Measurements from ENCODE around the gene KLHL30. TPM values are rescaled to one million over a fixed set of nuclear protein-coding genes. Genes with fewer than 3 reads are reported as not detected.

Gene KLHL30
- total RNA-seq, 1 donor from 2014 or later, result 0.71 TPM

DNA sequence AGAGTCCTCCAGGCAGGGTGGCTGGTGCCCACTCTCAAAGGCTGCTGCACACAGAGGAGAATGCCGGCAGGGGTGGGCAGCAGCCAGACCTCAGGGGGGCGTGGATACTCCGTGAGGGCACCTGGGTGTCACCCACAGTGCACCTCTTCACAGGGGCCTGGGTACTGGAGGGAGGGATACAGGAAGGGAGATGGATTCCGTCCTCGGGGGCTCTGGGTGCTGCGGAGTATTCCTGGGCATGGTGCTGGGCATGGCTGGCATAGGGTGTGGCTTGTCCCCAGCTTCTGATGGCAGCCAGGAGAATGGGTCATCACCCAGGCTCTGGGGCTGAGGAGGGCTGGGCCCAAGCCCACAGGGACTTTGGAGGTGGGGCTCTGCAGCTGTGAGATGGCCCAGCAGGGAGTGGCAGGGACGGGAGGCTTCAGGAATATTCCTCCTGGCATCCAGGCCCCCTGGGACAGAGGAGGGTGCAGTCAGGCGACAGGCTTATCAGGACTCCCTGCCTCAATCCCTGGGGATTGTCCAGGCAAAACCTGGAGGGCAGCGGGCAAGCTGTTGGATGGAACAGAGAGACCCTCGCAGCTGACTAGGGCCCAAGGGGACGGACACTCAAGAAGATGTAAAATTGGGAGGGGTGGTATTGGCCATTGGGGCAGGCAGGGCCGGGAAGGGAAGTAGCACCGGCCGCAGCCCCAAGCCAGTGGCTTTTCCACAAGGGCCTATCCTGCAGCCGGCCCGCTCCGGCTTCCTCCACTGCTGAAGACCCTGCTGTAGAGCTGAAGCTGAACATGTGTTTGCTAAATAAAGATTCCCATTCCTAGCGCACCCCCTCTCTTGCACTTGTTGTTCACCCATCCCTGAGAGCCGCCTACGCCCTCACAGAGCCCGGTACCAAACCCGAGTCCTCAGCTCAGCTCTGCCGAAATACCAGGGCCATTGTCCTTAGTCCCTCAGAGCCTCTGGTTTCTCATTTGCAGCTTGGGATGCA lies 5.7 kb upstream of the KLHL30 start:
- Histone ChIP-seq H3K9me3 (no peaks in the 10 kb centered on the region), H3K27me3 (ENCODE audit: low read depth) (no peaks in the 10 kb centered on the region), H3K4me1 (no peaks in the 10 kb centered on the region), H3K36me3 (no peaks in the 10 kb centered on the region), H3K27ac (no peak overlapping the region), H3K4me3 (no peak overlapping the region)
- peak; percentile 37 for DNase-seq
- intact Hi-C loops (cut with DNase I), result no loop called here
- TF ChIP-seq, protein P1, sequence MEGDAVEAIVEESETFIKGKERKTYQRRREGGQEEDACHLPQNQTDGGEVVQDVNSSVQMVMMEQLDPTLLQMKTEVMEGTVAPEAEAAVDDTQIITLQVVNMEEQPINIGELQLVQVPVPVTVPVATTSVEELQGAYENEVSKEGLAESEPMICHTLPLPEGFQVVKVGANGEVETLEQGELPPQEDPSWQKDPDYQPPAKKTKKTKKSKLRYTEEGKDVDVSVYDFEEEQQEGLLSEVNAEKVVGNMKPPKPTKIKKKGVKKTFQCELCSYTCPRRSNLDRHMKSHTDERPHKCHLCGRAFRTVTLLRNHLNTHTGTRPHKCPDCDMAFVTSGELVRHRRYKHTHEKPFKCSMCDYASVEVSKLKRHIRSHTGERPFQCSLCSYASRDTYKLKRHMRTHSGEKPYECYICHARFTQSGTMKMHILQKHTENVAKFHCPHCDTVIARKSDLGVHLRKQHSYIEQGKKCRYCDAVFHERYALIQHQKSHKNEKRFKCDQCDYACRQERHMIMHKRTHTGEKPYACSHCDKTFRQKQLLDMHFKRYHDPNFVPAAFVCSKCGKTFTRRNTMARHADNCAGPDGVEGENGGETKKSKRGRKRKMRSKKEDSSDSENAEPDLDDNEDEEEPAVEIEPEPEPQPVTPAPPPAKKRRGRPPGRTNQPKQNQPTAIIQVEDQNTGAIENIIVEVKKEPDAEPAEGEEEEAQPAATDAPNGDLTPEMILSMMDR (IDR thresholded peaks at IDR 0.05), result no peak
- ATAC-seq, result no peak

DNA sequence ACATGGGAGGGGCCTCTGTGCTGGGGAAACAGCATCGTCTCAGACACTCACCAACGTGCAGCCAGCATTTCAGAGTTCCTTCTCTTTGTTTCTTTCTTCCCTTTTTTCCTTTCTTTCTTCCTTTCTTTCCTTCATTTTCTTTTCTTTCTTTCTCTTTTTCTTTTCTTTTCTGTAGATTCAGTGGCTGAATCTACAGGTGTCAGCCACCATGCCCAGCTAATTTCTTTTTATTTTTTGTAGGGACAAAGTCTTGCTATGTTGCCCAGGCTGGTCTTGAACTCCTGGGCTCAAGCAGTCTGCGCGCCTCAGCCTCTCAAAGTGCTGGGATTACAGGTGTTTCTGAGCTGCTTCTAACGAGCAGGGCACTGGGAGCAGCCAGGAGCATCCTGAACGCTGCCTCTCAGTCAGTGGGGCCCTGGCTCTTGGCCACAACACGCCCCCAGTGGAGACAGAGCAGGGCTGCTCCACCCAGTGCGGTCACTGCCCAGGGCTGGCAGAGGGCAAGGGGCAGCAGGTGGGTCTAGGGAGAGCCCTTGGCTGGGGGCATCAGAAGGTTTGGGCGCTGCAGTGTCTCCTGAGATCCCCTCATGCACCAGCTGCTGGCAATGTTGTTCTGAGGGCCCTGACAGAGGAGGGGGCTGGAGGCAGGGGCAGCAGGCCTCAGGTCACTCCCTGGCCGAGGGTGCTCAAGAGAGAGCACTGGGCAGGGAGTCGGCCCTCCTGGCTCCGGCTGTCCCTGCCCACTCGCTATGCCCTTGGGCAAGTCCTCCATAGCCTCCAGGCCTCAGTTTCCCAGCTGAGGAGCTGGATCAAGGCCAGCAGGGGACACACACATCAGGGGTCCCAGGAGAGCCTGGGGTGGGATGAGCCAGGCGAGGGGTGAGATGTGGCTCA lies 4.7 kb upstream of the KLHL30 start:
- H3K27ac ChIP-seq, result no peak overlapping the region

DNA sequence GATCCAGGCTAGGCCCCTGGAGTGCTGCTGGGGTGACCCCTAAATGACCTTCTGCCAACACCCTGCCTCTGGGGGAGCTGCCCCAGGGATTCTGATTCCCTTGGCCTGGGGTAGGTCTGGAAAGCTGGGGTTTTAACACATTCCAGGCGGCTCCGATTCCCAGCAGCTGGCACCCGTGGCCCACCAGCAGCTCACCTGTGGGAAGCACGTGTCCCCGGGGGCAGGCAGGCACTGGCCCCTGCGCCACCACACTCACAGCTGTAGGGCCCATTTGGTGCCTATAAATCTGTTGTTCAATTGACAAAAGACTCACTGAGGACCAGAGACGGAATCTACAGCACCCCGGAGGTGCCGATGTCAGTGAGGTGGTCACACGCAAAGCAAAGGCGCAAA lies 4.1 kb upstream of the KLHL30 start:
- no peak overlapping the region for H3K4me3 ChIP-seq
- H3K4me1 ChIP-seq, result peaks cover 6% of the 10 kb centered on the region
- H3K9me3 ChIP-seq, result no peaks in the 10 kb centered on the region
- intact Hi-C loops (cut with DNase I), result no loop called here
- TF ChIP-seq, protein P1 (IDR thresholded peaks at IDR 0.05), result no peak
- no peaks in the 10 kb centered on the region for H3K27me3 ChIP-seq (ENCODE audit: low read depth)
- no peaks in the 10 kb centered on the region for H3K36me3 ChIP-seq
- H3K27ac ChIP-seq, result no peak overlapping the region
- ATAC-seq, result no peak
- peak; percentile 34 for DNase-seq

More for the DNA sequence above, 4.7 kb upstream of the KLHL30 start:
- peaks cover 6% of the 10 kb centered on the region for H3K4me1 ChIP-seq
- no peaks in the 10 kb centered on the region for H3K9me3 ChIP-seq
- no peaks in the 10 kb centered on the region for H3K27me3 ChIP-seq (ENCODE audit: low read depth)
- H3K36me3 ChIP-seq, result no peaks in the 10 kb centered on the region
- TF ChIP-seq, protein P1 (IDR thresholded peaks at IDR 0.05), result no peak
- intact Hi-C loops (cut with DNase I), result no loop called here
- no peak overlapping the region for H3K4me3 ChIP-seq
- ATAC-seq (no peak), DNase-seq (peak; percentile 26)

DNA sequence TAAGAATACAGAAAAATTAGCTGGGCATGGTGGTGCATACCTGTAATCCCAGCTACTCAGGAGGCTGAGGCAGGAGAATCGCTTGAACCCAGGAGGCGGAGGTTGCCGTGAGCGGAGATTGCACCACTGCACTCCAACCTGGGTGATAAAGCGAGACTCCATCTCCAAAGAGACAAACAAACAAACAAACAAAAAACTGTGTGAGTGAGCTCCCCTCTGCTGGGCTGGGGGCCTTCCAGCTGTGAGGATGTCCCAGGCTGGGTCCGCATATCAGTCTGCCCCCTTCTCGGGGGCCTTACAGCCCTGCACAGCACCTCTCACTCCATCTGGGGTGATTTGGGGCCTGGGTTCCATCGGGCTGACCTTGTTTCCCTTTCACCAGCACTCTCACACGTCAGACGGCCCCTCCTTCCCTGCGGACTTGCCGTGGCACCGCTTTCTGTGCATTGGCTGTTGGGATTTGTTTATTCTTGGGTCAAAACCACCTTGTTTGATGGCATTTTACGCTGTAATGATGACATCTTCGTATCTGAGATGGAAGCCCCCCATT lies 2.8 kb upstream of the KLHL30 start:
- H3K4me3 ChIP-seq, result no peak overlapping the region
- intact Hi-C loops (cut with DNase I), result no loop called here
- DNase-seq, result peak; percentile 21

More for the DNA sequence above, 2.8 kb upstream of the KLHL30 start:
- ATAC-seq, result no peak
- Histone ChIP-seq H3K27me3 (ENCODE audit: low read depth) (no peaks in the 10 kb centered on the region), H3K27ac (no peak overlapping the region), H3K36me3 (no peaks in the 10 kb centered on the region), H3K9me3 (no peaks in the 10 kb centered on the region), H3K4me1 (peaks cover 6% of the 10 kb centered on the region)
- TF ChIP-seq, protein P1 (IDR thresholded peaks at IDR 0.05), result no peak
